Panc1 (cell line): Measurements from ENCODE around the gene KCNQ4.

Source experiments
- CTCF ChIP-seq: fragments of 450-650 bp; IDR thresholded peaks from 2 replicates; pipeline ENCODE4 v1.5.1; 2017; ENCODE audit warnings: mild to moderate bottlenecking
- POLR2AphosphoS5 ChIP-seq: IDR thresholded peaks from 2 replicates; pipeline ENCODE4 v1.6.1; 2012; ENCODE audit warnings: mild to moderate bottlenecking, low read depth, low read length, moderate library complexity

- TF ChIP-seq CTCF (no peak), POLR2AphosphoS5 (no peak)
These were observed 29.4 kb upstream of the KCNQ4 start for GRCh38 chr1:40754201-40754600.
